Endothelial cell of umbilical vein (primary cell): ENCODE measurements around the gene TIPARP.
A peak's percentile ranks its signal among the peaks of the same experiment; 100 is the strongest.

Experiments used
- EZH2 ChIP-seq: IDR thresholded peaks from 2 replicates; pipeline ENCODE4 v1.6.1; 2012; ENCODE audit warnings: borderline replicate concordance, low read depth, mild to moderate bottlenecking, moderate library complexity, low read length, inconsistent platforms; ENCODE audit not compliant: severe bottlenecking
- GATA2 ChIP-seq: IDR thresholded peaks from 2 replicates; pipeline ENCODE4 v1.7.0; 2011; ENCODE audit warnings: low read depth, mild to moderate bottlenecking, moderate library complexity, mixed read lengths, low read length; ENCODE audit not compliant: insufficient read length, insufficient read depth
- JUN ChIP-seq: IDR thresholded peaks from 2 replicates; pipeline ENCODE4 v1.6.1; 2011; ENCODE audit warnings: borderline replicate concordance, low read depth; ENCODE audit not compliant: insufficient read length, insufficient read depth
- MAX ChIP-seq: IDR thresholded peaks from 2 replicates; pipeline ENCODE4 v1.6.1; 2011; ENCODE audit not compliant: insufficient read depth, insufficient read length
- POLR2A ChIP-seq: IDR thresholded peaks from 2 replicates; pipeline ENCODE4 v1.6.1; 2012; ENCODE audit warnings: low read depth, mild to moderate bottlenecking, control low read depth, low read length
- POLR2AphosphoS5 ChIP-seq: IDR thresholded peaks from 2 replicates; pipeline ENCODE4 v1.6.1; 2012; ENCODE audit warnings: low read depth, mild to moderate bottlenecking, control low read depth, low read length, moderate library complexity; ENCODE audit not compliant: insufficient read depth
- TF ChIP-seq, protein P1 (sequence below), 2 donors: IDR thresholded peaks; 1 replicate in 1 of 2; 2 replicates in 1 of 2; pipeline ENCODE4 v1.5.1; 2011; ENCODE audit warnings: low read length in 2 of 2, mild to moderate bottlenecking in 2 of 2, moderate library complexity in 2 of 2, control low read depth in 1 of 2, inconsistent platforms in 1 of 2, low read depth in 1 of 2; ENCODE audit not compliant: insufficient read depth in 1 of 2; ENCODE audit errors: extremely low read depth in 1 of 2

GRCh38 chr3:156665291-156665690, 9.1 kb upstream of the TIPARP start:
- TF ChIP-seq, protein P1, sequence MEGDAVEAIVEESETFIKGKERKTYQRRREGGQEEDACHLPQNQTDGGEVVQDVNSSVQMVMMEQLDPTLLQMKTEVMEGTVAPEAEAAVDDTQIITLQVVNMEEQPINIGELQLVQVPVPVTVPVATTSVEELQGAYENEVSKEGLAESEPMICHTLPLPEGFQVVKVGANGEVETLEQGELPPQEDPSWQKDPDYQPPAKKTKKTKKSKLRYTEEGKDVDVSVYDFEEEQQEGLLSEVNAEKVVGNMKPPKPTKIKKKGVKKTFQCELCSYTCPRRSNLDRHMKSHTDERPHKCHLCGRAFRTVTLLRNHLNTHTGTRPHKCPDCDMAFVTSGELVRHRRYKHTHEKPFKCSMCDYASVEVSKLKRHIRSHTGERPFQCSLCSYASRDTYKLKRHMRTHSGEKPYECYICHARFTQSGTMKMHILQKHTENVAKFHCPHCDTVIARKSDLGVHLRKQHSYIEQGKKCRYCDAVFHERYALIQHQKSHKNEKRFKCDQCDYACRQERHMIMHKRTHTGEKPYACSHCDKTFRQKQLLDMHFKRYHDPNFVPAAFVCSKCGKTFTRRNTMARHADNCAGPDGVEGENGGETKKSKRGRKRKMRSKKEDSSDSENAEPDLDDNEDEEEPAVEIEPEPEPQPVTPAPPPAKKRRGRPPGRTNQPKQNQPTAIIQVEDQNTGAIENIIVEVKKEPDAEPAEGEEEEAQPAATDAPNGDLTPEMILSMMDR (IDR thresholded peaks at IDR 0.05; ENCODE audit: extremely low read depth in 1 of 2, insufficient read depth in 1 of 2, low read depth in 1 of 2, low read length in 2 of 2), result no peak
- TF ChIP-seq POLR2A (no peak), JUN (peak; percentile 16), EZH2 (no peak), POLR2AphosphoS5 (no peak), GATA2 (no peak), MAX (no peak)
